H1 (cell line): Measurements from ENCODE around the gene KIAA1671. TPM values are rescaled to one million over a fixed set of nuclear protein-coding genes. Genes with fewer than 3 reads are reported as not detected.

Experiments used
- BCL11A ChIP-seq, 2 experiments: IDR thresholded peaks; one replicate each; pipeline ENCODE4 v1.6.1; 2011; ENCODE audit warnings: low read depth in 2 of 2, low read length in 2 of 2, mild to moderate bottlenecking in 2 of 2
- polyA plus RNA-seq, 7 experiments: library from polyadenylated mRNA; depleted of rRNA in 3 of 7; stranded (reverse) in 5 of 7; unstranded in 2 of 7; fragments of >200 nt in 5 of 7; fragments of 200-250 nt in 2 of 7; gene quantifications; 1 replicate in 5 of 7; 2 replicates in 1 of 7; 4 replicates in 1 of 7; pipeline versions ENCODE4 v1.2.1 to v1.2.3, GENCODE V29; 2011 to 2013; ENCODE audit warnings: missing spikeins in 2 of 7, mixed read lengths in 2 of 7
- total RNA-seq: library from RNA; stranded (reverse); fragmentation: NEBNext Ultra II Directional; extraction: Animal tissue kit (Norgen Biotek cat#: 25700); gene quantifications from 2 replicates; pipeline ENCODE4 v1.2.1, GENCODE V29; 2021

KIAA1671 gene
- total and polyA plus RNA-seq, 2 of the 8 experiments (the other 6 are each of a cell fraction or from before 2014, with no cell fraction given), result 6.4 to 23.9 TPM

- TF ChIP-seq BCL11A (IDR thresholded peaks at IDR 0.05; ENCODE audit: low read depth in 2 of 2, low read length in 2 of 2), result no peak
These were observed 269.3 kb downstream of the KIAA1671 start (continued) for GRCh38 chr22:25221790-25222189.
